GM18870 (cell line): ENCODE measurements around the gene GSTCD.
A peak's percentile ranks its signal among the peaks of the same experiment; 100 is the strongest.
"Not testable (repeated sequence)": the region's sequence is repeated elsewhere in the genome, so short reads cannot be mapped to it uniquely, and the experiment has no call there.

Source experiments
- ATAC-seq: cut with Tn5 transposase; IDR thresholded peaks from one replicate; pipeline ENCODE4 v1.9.1; 2021; ENCODE audit warnings: moderate library complexity; ENCODE audit not compliant: unreplicated experiment

The GSTCD gene, protein sequence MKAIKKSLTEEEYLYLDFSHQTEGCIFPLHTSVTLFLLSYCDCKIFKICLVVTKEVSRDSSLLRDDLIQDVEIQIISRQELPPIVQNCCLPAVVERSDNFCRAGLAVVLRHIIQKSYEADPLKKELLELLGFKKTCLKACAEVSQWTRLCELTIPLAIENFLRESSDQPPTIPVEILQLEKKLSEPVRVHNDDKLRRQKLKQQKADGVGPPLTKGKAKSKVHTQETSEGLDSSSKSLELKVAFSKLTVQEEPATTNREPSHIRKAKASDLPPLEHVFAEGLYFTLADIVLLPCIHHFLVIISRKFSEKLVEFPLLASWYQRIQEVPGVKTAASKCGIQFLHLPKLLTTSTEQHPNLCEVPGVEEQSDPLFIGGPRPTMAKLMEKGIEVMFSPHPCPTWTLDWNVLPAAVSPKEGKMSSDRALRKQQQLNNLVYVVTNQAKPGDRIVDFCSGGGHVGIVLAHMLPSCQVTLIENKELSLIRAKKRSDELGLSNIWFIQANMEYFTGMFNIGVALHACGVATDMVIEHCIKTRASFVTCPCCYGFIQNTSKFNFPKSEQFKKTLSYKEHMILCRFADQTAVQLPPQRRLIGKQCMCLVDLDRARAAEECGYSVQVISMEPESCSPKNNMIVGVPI

DNA sequence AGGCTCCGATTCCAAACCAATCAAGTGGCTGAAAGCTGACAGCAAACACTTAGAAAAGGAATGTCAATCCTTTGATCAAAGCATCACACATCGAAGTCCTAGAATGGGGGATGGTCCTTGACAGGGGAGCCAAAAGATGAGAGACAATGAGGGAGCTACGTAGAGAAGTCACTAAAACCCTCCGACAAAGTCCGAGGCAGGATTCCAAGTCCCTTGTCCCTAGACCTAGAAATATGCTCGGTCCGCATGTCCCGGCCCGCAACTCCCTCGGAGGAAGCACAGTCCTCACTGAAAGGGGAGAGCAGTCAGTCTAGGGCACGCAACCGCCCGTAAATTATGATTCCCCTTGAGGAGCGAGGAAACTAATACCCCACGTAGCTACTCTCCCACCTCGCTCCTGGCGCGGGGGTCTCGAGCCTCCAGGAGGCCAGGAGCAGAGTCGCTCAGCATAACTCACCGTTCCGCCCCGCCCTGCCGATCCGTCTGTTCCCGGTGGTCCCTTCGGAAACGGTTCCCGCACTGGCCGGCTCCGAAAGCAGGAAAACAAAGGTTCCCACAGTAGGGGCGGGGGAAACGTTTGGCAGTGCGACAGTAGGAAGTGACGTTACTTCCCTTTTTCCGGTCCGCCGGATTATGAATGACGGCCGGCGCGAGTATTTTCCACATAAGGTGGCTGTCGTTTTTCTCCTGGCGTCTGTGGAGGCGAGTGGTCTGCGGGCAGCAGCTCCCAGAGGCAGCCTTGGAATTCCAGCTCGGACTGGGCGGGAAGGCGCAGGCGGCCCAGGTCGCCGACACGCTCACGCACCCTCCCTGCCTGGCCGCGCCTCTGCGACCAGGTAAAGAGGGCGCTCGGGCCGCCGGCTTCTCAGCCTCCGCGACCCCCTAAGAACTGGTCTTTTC, at the start of gene GSTCD, which contains the start of gene INTS12:
GSTCD (plus strand) TSS at position 604 of the 900 bp plus-strand sequence. CDS start 8,830 bp downstream, outside the sequence.
INTS12 (minus strand) TSS at position 509 of the 900 bp plus-strand sequence. CDS start 8,684 bp downstream, outside the sequence.
- peak; percentile 66 for ATAC-seq

DNA sequence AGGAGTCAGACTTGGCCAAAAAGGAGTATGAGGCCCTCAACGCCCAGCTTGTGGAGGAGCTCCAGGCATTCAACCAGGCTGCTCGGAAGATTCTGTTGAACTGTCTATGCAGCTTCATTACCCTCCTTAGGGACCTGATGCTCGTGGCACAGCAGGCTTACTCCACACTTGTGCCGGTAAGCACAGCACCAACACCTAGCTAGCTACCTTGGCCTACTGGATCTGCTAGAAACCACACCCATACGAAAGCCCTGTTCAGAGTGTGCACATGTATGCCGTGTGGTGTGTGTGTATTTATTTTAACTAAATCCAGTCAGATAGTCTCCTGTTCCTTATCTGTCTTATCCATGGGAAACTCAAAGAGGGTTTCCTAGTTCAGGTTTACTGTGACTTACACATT, 49.4 kb upstream of the GSTCD start:
- no peak for ATAC-seq

DNA sequence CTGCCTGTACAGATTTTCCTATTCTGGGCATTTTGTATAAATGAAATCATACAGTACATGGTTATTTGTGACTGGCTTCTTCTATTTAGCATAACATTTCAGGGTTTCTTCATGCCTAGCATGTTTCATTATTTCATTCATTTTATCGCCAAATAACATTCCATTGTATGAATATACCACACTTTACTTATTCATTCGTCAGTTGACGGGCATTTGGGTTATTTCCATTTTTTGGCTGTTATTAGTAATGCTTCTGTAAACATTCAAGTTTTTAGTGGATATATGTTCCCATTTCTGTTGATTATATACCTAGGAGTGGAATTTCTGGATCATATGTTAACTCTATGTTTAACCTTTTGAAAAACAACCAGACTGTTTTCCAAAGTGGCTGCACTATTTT, 47.6 kb upstream of the GSTCD start:
- ATAC-seq = no peak

DNA sequence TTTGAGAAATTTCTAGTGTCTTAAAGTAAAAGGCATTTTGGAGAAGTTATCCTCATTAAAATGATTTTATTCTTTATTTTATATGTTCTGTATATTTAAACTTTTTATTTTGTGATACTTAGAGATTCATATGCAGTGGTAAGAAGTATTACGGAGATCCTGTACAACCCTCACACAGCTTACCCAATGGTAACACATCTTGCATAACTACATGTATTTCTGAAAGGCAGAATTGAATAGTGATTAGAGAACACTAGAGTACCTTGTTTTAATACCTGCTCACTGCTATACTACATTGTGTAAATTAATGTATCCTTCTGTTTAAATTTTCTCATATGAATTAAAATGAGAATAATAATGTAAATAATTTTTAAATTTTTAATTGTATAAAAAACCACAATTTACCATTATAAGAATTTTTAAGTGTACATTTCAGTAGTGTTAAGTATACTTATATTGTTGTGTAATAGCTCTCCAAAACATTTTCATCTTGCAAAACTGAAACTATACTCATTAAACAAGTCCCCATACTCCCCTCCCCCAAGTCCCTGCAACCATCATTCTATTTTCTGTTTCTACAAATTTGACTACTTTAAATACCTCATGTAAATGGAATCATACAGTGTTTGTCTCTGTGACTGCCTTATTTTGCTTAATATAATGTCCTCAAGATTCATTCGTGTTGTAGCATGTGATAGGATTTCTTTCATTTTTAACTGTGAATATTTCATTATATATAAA, 45.5 kb upstream of the GSTCD start:
- no peak for ATAC-seq

DNA sequence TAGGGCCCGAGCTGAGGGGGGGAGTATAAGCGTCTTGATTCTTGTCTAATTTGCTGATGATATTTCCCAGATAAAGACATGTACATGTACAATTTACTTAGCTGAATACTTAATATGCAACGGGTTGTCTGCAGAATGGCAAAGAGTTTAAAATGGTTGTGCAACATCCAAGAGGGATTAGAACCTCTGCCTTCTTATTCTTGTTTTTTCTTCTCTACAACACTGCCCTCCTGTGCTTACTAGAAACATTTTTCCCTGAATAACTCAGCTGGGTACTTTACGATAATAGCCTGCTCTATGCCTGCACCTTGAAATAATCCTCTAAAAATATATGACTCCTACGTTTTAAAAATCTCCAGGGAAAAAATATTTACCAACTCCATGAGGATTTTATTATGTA, 41.9 kb upstream of the GSTCD start:
- no peak for ATAC-seq

DNA sequence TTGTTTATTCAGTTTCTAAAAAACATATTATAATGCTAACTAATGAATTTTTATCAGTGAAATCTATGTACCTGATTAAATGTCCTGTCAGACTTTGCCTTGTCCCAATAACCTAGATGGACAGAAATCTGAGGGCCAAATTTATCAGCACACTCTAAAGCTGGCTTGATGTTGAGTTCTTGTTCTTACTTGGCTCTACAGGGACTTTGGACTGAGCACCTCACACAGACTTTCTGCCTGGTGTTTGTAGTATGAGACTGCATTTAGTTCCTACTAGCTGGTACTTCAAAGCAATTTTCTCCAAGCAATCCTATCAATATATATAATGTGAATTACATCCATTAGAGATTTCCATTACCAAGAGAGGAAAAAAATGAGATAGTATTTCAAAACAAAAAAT, 37.9 kb upstream of the GSTCD start:
- no peak for ATAC-seq

DNA sequence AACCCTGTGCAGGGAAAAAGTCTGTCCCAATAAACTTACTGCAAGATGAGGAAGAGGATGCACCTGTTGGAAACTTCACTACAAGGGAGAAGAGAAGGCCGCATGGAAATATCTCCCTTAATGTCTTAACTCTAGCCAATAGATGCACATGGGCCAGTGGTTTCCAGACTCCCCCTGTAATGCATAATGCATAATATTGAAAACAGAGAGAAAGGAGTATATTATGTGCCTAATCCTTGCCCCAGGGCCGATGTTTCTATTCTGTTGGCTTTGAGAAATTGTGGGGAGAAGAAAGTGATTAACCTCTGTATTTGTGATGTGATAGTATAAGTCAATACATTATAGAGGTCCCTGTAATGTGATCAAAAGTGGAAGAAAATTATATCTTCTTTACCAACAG, 37.3 kb upstream of the GSTCD start:
- ATAC-seq = no peak

DNA sequence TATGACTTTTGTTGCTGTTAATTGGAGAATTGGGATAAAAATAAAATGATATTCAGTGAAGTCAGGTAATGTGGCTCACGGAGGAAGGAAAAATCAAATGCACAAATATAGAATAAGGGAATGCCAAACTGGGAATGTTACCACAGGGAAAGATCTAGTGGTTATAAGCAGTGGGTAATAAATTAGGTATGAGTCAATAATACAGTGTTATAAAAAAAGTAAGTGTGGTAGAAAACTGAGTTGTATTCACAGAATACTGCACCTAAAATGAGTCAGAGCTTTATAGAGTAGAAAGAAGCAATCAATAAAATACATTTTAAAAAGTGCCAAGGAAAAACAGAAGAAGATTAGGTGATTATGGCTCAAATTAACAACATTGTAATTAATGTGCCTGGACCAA, 34.6 kb upstream of the GSTCD start:
- ATAC-seq = no peak

DNA sequence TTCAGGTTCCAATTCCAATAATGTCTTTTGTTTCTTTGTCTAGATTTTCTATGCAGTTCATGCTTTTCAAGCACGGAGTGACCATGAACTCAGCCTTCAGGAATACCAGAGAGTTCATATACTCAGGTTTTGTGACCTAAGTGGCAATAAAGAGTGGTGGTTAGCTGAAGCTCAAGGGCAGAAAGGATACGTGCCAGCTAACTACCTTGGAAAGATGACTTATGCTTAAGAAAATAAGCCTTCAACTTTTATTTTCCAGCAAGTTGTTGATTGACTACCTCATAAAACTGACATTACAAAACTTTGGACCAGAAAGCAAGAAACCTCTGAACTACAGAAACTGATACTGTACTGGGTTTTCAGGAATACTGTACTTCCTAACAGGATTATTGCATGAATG, 30.9 kb upstream of the GSTCD start:
- no peak for ATAC-seq

DNA sequence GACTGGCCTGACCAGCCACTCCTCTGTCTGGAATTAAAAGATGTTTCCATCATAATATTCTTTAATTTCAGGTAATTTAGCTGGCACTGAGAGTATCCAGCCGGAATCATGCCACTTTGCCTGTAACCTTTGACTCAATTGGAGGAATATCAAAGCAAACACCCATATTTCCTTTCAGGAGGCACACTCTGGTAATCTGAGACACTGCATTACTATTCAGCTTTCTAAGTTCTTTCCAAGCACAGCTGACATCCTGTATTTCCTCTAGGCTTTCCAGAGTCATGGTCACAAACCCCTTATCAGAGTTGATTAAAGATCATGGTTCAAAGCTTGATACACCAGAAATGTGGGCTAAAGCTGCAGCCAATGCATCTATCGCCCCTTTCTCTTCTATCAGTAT, 29.4 kb upstream of the GSTCD start:
- no peak for ATAC-seq

DNA sequence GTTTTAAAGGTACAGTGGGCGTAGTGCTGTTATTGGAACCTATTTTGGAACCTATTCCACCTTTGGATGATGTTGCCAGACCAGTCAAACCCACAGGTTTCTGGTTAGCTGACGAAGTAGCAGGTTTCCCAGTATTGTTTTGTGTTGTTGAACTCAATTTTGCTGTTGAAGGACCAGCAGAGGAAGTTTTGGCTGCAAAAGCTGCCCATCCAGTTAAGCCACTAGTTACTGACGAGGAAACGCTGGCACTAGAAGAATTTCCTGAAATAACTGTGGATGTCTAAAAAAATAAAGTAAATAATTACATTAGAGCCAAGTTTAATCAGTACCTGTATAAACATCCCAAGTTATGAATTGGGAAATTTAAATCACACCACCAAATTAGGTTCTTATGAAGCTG, 25.5 kb upstream of the GSTCD start:
- no peak for ATAC-seq

DNA sequence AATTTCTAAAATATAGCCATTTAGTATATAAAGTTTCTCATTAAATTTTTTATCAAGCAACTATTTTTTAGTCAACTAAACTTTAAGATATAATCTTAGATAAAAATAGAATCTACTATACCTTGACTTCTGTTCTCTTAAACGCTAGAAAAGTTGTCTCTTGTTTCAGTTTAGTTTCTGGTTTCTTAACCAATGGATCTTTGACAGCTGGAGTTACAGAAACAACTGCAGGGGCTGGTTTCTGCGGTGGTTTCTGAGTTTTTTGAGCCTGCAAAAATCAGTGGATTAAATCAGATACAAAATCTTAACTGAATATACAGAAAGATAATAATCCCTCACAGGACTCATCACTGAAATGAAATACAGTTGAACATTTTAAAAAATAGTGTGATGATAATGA, 22.0 kb upstream of the GSTCD start:
- no peak for ATAC-seq

DNA sequence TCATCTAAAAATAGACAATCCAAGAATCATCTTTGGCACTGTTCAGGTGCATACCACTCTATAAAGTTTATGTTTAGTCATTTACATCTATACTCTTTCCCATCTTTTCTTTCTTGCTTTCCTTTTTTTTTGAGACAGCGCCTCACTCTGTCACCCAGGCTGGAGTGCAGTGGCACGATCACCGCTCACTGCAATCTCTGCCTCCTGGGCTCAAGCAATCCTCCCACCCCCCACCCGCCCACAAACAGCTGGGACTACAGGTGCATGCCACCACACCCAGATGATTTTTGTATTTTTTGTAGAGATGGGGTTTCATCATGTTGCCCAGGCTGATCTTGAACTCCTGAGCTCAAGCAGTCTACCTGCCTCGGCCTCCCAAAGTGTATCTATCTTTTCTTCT, 13.8 kb upstream of the GSTCD start:
- not testable (repeated sequence) for ATAC-seq

DNA sequence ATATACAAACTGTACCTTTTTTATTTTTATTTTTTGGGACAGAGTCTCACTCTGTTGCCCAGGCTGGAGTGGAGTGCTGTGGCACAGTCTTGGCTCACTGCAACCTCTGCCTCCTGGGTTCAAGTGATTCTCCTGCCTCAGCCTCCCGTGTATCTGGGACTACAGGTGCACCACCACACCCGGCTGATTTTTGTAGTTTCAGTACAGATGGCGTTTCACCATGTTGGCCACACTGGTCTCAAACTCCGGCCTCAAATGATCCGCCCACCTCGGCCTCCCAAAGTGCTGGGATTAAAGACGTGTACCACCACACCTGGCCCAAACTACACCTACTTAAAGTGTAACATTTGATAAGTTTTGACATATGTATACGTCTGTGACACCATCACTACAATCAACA, 12.8 kb upstream of the GSTCD start:
- ATAC-seq = not testable (repeated sequence)

DNA sequence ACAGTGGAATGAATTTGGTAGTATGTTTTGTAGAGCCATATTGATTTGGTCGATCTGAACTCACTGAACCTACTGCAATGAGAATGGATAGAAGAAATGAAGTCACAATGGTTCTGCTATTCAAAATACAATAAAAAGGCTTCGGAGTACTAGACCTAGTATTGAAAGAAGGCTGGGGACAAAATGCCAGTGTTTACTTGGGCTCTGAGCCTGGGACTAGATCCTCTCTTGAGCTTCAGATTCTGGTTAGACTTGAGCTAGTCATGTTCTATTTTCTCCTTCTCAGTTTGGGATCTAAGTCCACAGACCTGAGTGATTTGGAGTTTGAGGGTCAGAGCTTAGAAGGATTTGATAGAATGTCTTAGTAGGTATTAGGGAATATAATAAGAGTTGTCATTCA, 10.0 kb upstream of the GSTCD start:
- no peak for ATAC-seq

DNA sequence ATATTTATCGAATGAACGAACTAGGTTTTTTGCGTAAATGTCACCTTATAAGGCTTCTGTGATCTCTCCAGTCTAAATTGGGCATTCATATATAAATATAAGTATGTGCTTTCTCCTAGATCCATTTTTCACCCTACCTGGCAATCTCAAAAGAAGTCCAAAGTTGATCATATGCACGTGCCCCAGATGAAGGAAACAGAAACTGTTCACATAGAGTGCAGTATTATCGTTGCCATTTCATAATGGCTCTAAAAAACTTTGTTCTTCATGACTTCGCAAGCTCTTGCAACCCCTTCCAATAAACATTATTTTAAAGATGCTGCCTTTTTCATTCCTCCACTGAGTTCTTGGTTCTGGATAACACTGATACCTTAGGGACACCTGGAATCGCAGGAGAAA, 803 bp upstream of the GSTCD start:
- no peak for ATAC-seq

DNA sequence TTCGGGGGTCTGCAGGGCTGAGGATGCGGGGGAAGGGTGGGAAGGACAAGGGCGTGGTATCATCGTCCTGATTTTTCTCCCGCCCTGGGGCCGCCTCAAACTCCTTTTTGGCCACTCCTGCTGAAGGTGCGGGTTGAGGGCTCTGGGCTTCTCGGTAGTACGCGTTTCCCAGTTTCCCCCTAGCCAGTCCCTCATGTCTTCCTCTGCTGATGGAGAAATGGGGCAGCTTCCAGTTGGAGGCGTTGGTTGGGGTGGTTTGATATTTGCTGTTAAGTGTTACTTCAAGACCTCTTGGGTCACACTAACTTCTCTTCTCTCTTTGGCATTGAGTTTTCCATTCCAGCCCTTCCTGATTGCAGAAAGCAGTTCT, 482 bp downstream of the GSTCD start:
- peak; percentile 19 for ATAC-seq

DNA sequence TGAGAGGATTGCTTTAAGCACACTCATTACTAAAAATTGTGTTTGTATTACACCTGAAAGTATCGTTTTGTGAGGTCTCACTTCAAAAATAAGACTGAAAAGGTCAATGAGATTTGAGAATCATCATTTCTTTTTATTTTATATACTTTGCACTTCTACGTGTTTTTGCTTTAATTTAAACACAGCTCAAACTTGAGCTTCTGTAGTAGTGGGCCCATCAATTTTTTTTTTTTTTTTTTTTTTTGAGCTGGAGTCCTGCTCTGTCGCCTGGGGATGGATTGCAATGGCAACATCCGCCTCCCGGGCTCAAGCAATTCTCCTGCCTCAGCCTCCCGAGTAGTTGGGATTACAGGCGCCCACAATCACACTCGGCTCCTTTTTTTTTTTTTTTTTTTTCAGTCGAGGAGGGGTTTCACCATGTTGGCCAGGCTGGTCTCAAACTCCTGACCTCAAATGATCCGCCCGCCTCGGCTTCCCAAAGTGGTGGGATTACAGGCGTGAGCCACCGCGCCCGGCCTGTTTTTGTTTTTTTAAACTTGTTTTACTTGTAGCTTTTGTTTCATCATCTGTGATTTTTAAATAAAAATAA, 1.5 kb downstream of the GSTCD start:
- no peak for ATAC-seq

DNA sequence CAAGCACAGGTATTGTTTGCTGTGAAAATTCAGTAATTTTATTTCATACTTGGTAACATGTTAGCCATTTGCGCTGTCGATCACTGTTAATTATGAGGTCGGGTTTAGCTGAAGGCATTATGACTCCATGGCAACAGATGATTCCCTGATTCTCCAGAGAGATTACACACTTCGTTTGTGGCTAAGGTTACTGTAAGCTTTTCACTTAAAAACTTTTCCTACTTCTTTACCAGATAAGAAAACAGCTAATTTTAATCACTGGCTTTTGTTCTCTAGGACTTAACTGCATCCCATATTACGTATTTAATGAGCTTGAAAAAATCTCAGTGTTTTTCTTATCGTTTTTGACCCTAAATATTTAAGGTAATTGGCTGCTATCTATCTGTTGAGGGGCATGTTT, 2.1 kb downstream of the GSTCD start:
- no peak for ATAC-seq

DNA sequence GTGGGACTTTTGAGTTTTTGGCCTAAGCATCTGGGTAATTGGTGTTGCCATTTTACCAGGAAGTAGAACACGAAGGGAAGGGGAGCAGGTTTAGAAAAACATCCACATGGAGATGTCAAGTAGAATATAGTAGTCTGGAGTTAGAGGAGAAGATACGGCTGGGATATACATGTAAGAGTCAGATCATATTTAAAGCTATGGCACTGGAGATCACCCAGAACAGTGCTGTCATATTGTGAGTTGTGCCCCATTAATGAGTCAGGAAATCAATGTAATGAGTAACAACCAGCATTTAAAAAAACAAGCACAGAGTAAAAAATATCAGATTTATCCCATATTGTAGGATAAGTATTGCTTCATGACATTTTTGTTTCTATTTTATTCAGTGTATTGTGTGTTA, 4.2 kb downstream of the GSTCD start:
- ATAC-seq = no peak
